Natural killer cell (primary cell): ENCODE measurements around the gene ADCYAP1. TPM values are rescaled to one million over a fixed set of nuclear protein-coding genes. Genes with fewer than 3 reads are reported as not detected.
A peak's percentile ranks its signal among the peaks of the same experiment; 100 is the strongest.

Experiments used
- ATAC-seq, 3 donors: fragments of 150-1000 bp in 2 of 3; fragments of 200-7000 bp in 1 of 3; cut with Tn5 transposase; 1 replicate in 1 of 3; 2 replicates in 2 of 3; pipeline ENCODE4 v1.10.0; 2021; ENCODE audit warnings: mild to moderate bottlenecking in 2 of 3, moderate library complexity in 2 of 3
- DNase-seq, 2 donors: peaks; one replicate each; pipeline versions ENCODE4 v3.0.0 to v3.0.0-alpha.2; 2013 to 2021; ENCODE audit warnings: mixed read lengths in 1 of 2
- H3K27ac ChIP-seq: one replicate; pipeline ENCODE4 v1.5.1; 2013; ENCODE audit warnings: mild to moderate bottlenecking, low read length
- H3K27me3 ChIP-seq: one replicate; pipeline ENCODE4 v1.6.1; 2013; ENCODE audit warnings: low read length; ENCODE audit not compliant: control insufficient read depth, insufficient read depth
- H3K36me3 ChIP-seq: one replicate; pipeline ENCODE4 v1.6.1; 2013; ENCODE audit warnings: low read length; ENCODE audit not compliant: control insufficient read depth, insufficient read depth
- H3K4me1 ChIP-seq: one replicate; pipeline ENCODE4 v1.6.1; 2013; ENCODE audit warnings: low read length; ENCODE audit not compliant: control insufficient read depth, insufficient read depth
- H3K4me3 ChIP-seq: one replicate; pipeline ENCODE4 v1.5.1; 2013; ENCODE audit warnings: low read length
- H3K9me3 ChIP-seq: one replicate; pipeline ENCODE4 v1.6.1; 2013; ENCODE audit warnings: low read length; ENCODE audit not compliant: control insufficient read depth, insufficient read depth
- H3K27ac Mint-ChIP-seq, 2 donors: one replicate each; pipeline ENCODE4 v1.8.0; 2022; ENCODE audit warnings: mild to moderate bottlenecking in 2 of 2, mixed read lengths in 2 of 2, moderate library complexity in 1 of 2
- H3K27me3 Mint-ChIP-seq, 2 donors: one replicate each; pipeline ENCODE4 v1.8.0; 2022; ENCODE audit warnings: low read depth in 2 of 2, mixed read lengths in 2 of 2
- H3K36me3 Mint-ChIP-seq: one replicate; pipeline ENCODE4 v1.8.0; 2022; ENCODE audit warnings: mixed read lengths
- H3K4me1 Mint-ChIP-seq, 2 donors: one replicate each; pipeline ENCODE4 v1.8.0; 2022; ENCODE audit warnings: mixed read lengths in 2 of 2
- H3K4me3 Mint-ChIP-seq: one replicate; pipeline ENCODE4 v1.8.0; 2022; ENCODE audit warnings: mild to moderate bottlenecking, moderate library complexity, mixed read lengths
- H3K9me3 Mint-ChIP-seq, 2 donors: one replicate each; pipeline ENCODE4 v1.8.0; 2022; ENCODE audit warnings: mixed read lengths in 2 of 2
- CTCF ChIP-seq: fragments of 200-600 bp; IDR thresholded peaks from one replicate; pipeline ENCODE4 v1.8.0; 2022; ENCODE audit warnings: antibody characterized with exemption
- WGBS: methylation state at CpG from one replicate; pipeline ENCODE4 v1.1.7; 2013; ENCODE audit warnings: missing lambda C conversion rate; ENCODE audit not compliant: insufficient coverage; 5-methylcytosine and 5-hydroxymethylcytosine counted together
- intact Hi-C: fragments of 100-400 bp; cut with micrococcal nuclease; formaldehyde crosslinking; loops from one replicate; pipeline ENCODE4 v1.14.2; 2022
- total RNA-seq, 4 donors: library from RNA; stranded (reverse); fragments of 120-200 nt in 1 of 4; gene quantifications; one replicate each; pipeline versions ENCODE4 v1.2.3 to v1.2.4, GENCODE V29; 2013 to 2022

The ADCYAP1 gene
- total RNA-seq, 3 donors from 2014 or later (not counting 1 experiment from before 2014, with no cell fraction given), result 0.45 TPM; not detected in 2

GRCh38 chr18:905948-906415 is 1.3 kb downstream of the ADCYAP1 start:
- H3K4me1 ChIP-seq, result peaks cover 32% of the 10 kb centered on the region
- H3K9me3 ChIP-seq, result no peaks in the 10 kb centered on the region
- H3K4me1 Mint-ChIP-seq, result peaks cover 18 to 23% of the 10 kb centered on the region in 2 donors
- no peak for TF ChIP-seq CTCF
- ATAC-seq (no peak), DNase-seq (no peak)
- peaks cover 66 to 79% of the 10 kb centered on the region in 2 donors for H3K27me3 Mint-ChIP-seq
- H3K36me3 ChIP-seq, result no peaks in the 10 kb centered on the region
- H3K9me3 Mint-ChIP-seq, result no peaks in the 10 kb centered on the region
- no peak overlapping the region for H3K4me3 ChIP-seq
- H3K36me3 Mint-ChIP-seq, result peaks cover 9% of the 10 kb centered on the region
- H3K27me3 ChIP-seq, result peaks cover 70% of the 10 kb centered on the region
- 7% methylated on average over 26 of the region's 26 CpGs for WGBS
- no peak overlapping the region for H3K27ac Mint-ChIP-seq
- intact Hi-C loops, result no loop called here
- peak overlapping the region; percentile 69 for H3K4me3 Mint-ChIP-seq
- H3K27ac ChIP-seq, result no peak overlapping the region

- TF ChIP-seq CTCF, result no peak
- H3K36me3 ChIP-seq, result no peaks in the 10 kb centered on the region
- peaks cover 71% of the 10 kb centered on the region for H3K27me3 ChIP-seq
- DNase-seq (no peak), ATAC-seq (peak in 1 of 3 donors; percentile 16)
- H3K9me3 ChIP-seq, result no peaks in the 10 kb centered on the region
- H3K27ac ChIP-seq, result no peak overlapping the region
- peaks cover 32% of the 10 kb centered on the region for H3K4me1 ChIP-seq
- H3K4me1 Mint-ChIP-seq, result peaks cover 18 to 23% of the 10 kb centered on the region in 2 donors
- peak overlapping the region; percentile 69 for H3K4me3 Mint-ChIP-seq
- peaks cover 66 to 79% of the 10 kb centered on the region in 2 donors for H3K27me3 Mint-ChIP-seq
- peaks cover 9% of the 10 kb centered on the region for H3K36me3 Mint-ChIP-seq
- no peak overlapping the region for H3K4me3 ChIP-seq
- no peaks in the 10 kb centered on the region for H3K9me3 Mint-ChIP-seq
- no peak overlapping the region for H3K27ac Mint-ChIP-seq
- intact Hi-C loops, result no loop called here
- WGBS, result 7% methylated on average over 47 of the region's 47 CpGs
Measured at GRCh38 chr18:906416-907114, 1.9 kb downstream of the ADCYAP1 start.

- Histone ChIP-seq H3K4me1 (peaks cover 32% of the 10 kb centered on the region), H3K27me3 (peaks cover 69% of the 10 kb centered on the region), H3K36me3 (no peaks in the 10 kb centered on the region), H3K4me3 (no peak overlapping the region), H3K27ac (no peak overlapping the region), H3K9me3 (no peaks in the 10 kb centered on the region)
- Mint-ChIP-seq H3K36me3 (peaks cover 9% of the 10 kb centered on the region), H3K9me3 (no peaks in the 10 kb centered on the region), H3K4me1 (peaks cover 18 to 23% of the 10 kb centered on the region in 2 donors), H3K4me3 (peak overlapping the region; percentile 74), H3K27ac (no peak overlapping the region), H3K27me3 (peaks cover 64 to 78% of the 10 kb centered on the region in 2 donors)
- 3% methylated on average over 61 of the region's 75 CpGs for WGBS
- ATAC-seq (peak; percentile 54 to 72 (median 68)), DNase-seq (peak in 1 of 2 donors; percentile 11)
- intact Hi-C loops, result no loop called here
- TF ChIP-seq CTCF, result no peak
Measured at GRCh38 chr18:907115-907884, 2.6 kb downstream of the ADCYAP1 start.
